SU-DHL-6 (cell line): ENCODE measurements around the gene MFSD6.

Experiments used
- EZH2phosphoT487 ChIP-seq: fragments of 200-600 bp; sonication (generic), shearing (Covaris generic); conservative IDR thresholded peaks from 2 replicates; pipeline ENCODE4 v1.6.1; 2018; ENCODE audit warnings: mild to moderate bottlenecking, antibody characterized with exemption, low read length, moderate library complexity, mixed read lengths
- TF ChIP-seq, protein P1 (sequence below): fragments of 200-600 bp; sonication (generic); IDR thresholded peaks from one replicate; pipeline ENCODE4 v1.5.1; 2017; ENCODE audit warnings: antibody characterized with exemption, mild to moderate bottlenecking, low read length, moderate library complexity; ENCODE audit not compliant: insufficient read depth, poor library complexity, severe bottlenecking

- TF ChIP-seq, protein P1, sequence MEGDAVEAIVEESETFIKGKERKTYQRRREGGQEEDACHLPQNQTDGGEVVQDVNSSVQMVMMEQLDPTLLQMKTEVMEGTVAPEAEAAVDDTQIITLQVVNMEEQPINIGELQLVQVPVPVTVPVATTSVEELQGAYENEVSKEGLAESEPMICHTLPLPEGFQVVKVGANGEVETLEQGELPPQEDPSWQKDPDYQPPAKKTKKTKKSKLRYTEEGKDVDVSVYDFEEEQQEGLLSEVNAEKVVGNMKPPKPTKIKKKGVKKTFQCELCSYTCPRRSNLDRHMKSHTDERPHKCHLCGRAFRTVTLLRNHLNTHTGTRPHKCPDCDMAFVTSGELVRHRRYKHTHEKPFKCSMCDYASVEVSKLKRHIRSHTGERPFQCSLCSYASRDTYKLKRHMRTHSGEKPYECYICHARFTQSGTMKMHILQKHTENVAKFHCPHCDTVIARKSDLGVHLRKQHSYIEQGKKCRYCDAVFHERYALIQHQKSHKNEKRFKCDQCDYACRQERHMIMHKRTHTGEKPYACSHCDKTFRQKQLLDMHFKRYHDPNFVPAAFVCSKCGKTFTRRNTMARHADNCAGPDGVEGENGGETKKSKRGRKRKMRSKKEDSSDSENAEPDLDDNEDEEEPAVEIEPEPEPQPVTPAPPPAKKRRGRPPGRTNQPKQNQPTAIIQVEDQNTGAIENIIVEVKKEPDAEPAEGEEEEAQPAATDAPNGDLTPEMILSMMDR: no peak
- no peak for TF ChIP-seq EZH2phosphoT487
Observed at GRCh38 chr2:190470256-190470826, 62.2 kb downstream of the MFSD6 start.
